Renal pelvis (tissue), 4 donors: ENCODE data around the gene GSAP. TPM values are rescaled to one million over a fixed set of nuclear protein-coding genes. Genes with fewer than 3 reads are reported as not detected.
"Not testable (repeated sequence)": the region's sequence is repeated elsewhere in the genome, so short reads cannot be mapped to it uniquely, and the experiment has no call there.

Experiments used
- DNase-seq: peaks from one replicate; pipeline ENCODE4 v3.0.0-alpha.2; 2013
- polyA plus RNA-seq, 3 donors: library from polyadenylated mRNA; unstranded; fragments of 120-200 nt; gene quantifications; one replicate each; pipeline ENCODE4 v1.2.1, GENCODE V29; 2013; ENCODE audit not compliant: insufficient read length in 3 of 3

Gene GSAP
- polyA plus RNA-seq, 3 donors: 9.6 to 20.6 (median 14.5) TPM

GRCh38 chr7:77289387-77289786, 126.8 kb downstream of the GSAP start:
- DNase-seq: no peak

- no peak for DNase-seq
These were observed 127.4 kb downstream of the GSAP start for GRCh38 chr7:77288676-77289320.

GRCh38 chr7:77284616-77285015, 131.5 kb downstream of the GSAP start:
- no peak for DNase-seq

GRCh38 chr7:77284005-77284404, 132.1 kb downstream of the GSAP start:
- no peak for DNase-seq

GRCh38 chr7:77282897-77283296, 133.3 kb downstream of the GSAP start:
- DNase-seq: no peak

- no peak for DNase-seq
These were observed 134.2 kb downstream of the GSAP start for GRCh38 chr7:77281780-77282478.

GRCh38 chr7:77276120-77276519, 140.0 kb downstream of the GSAP start:
- DNase-seq: no peak

- not testable (repeated sequence) for DNase-seq
These were observed 140.5 kb downstream of the GSAP start for GRCh38 chr7:77275663-77276062.

- DNase-seq: no peak
These were observed 144.4 kb downstream of the GSAP start for GRCh38 chr7:77271766-77272165.

GRCh38 chr7:77270094-77270480, 146.1 kb downstream of the GSAP start:
- no peak for DNase-seq

- DNase-seq: no peak
These were observed 146.6 kb downstream of the GSAP start for GRCh38 chr7:77269360-77270093.

- no peak for DNase-seq
These were observed 149.8 kb downstream of the GSAP start for GRCh38 chr7:77266291-77266794.

GRCh38 chr7:77265666-77266065, 150.5 kb downstream of the GSAP start:
- no peak for DNase-seq

GRCh38 chr7:77262316-77262715, 153.8 kb downstream of the GSAP start:
- DNase-seq: no peak

Other genes starting within 250 kb of the GSAP start
- gene FGL2, start 216.5 kb downstream of the GSAP start, polyA plus RNA-seq: 10 to 100 TPM; 33.2 to 48.7 (median 35.1) TPM
- gene PTPN12, start 120.9 kb upstream of the GSAP start, polyA plus RNA-seq: 10 to 100 TPM; 74.2 to 97.4 (median 85.4) TPM